HG03280 (cell line): ENCODE measurements around the gene ATP6V0A1.
"Not testable (repeated sequence)": the region's sequence is repeated elsewhere in the genome, so short reads cannot be mapped to it uniquely, and the experiment has no call there.

ENCODE experiments used
- ATAC-seq: cut with Tn5 transposase; IDR thresholded peaks from one replicate; pipeline ENCODE4 v1.9.1; 2021; ENCODE audit warnings: mild to moderate bottlenecking, moderate library complexity; ENCODE audit not compliant: unreplicated experiment

Gene ATP6V0A1

DNA sequence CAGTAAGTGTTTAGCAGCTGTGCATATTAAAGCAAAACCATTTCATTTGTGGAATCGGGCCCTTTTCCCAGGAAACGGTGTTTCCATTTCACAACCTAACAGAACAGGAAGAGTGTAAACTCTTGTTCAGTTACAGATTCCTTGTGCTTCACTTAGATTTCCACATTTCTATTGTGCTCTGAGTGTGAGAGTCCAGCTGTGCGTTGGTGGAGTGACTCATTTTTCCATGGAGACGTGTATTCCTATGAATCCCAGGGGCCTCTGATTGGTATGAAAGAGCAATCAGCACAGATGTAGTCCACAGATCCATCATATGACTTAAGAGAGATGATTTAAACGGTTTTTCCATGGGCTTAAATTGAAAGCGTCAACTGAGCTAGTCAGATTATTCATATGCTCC lies 22.3 kb upstream of the ATP6V0A1 start:
- ATAC-seq: no peak

DNA sequence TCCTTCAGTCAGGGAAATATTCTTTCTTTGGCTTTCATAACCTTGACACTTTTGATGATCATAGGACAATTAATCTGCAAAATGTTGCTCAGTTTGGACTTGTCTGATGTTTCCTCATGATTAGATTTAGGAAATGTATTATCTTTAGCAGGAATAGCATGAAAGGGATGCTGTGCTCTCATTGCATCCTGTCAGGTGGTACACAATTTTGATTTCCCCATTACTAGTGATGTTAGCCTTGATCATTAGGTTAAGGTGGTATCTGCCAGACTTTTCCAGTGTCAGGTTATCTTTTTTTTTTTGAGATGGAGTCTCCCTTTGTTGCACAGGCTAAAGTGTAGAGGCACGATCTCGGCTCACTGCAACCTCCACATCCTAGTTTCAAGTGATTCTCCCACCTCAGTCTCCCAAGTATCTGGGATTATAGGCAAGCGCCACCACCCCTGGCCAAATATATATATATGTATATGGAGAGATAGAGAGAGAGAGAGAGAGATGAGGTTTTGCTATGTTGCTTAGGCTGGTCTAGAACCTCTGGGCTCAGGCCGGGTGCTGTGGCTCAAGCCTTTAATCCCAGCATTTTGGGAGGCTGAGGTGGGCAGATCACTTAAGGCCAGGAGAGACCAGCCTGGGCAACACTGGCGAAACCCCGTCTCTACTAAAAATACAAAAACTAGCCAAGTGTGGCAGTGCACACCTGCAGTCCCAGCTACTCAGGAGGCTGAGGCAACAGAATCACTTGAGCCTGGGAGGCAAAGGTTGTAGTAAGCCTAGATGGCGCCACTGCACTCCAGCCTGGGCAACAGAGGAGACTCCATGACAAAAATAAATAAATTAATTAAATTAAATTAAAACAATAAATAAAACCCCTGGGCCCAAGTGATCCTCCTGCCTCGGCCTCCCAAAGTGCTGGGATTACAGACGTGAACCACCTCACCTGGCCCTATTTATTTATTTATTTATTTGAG lies 19.8 kb upstream of the ATP6V0A1 start:
- no peak for ATAC-seq

DNA sequence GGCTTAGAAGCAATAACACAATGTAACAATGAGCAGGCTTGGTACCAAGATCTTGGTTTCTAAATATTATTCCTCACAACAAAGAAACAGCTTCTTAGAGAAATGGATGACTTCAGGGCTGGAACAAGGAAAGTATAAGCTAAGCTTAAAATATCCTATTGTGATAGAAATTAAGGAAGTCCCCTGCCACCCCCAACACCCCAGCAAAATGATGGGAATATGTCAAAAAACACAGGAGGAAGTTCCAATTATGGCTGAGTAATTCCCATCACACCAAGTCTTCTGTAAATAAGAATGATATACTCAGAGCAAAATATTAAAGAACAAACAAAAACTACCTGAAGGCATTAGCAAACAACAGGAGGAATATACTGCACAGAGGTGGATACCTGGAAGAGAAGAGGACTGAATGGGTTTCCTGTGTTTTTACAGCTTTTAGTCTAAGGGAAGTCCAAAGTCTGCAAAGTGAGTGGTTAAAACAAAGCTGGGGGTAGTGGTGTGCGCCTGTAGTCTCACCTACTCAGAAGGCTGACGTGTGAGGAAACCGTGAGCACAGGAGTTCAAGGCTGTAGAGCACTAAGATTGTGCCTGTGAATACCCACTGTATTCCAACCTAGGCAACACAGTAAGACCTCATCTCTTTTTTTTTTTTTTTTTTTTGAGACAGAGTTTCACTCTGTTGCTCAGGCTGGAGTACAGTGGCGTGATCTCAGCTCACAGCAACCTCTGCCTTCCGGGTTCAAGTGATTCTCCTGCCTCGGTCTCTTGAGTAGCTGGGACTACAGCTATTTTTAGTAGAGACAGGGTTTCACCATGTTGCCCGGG lies 17.1 kb upstream of the ATP6V0A1 start:
- no peak for ATAC-seq

DNA sequence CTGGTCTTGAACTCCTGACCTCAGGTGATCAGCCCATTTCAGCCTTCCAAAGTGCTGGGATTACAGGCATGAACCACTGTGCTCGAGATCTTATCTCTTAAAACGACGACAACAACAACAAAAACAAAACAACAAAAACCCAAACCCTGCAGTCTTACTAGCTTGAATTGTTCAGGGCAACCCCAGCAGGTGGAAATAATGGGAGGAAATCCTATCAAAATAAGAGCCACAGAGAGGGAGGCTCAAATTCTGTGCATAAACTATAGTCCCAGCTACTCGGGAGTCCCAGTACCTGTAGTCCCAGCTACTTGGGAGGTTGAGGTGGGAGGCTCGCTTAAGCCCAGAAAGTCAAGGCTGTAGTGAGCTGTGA lies 16.5 kb upstream of the ATP6V0A1 start:
- ATAC-seq: no peak

DNA sequence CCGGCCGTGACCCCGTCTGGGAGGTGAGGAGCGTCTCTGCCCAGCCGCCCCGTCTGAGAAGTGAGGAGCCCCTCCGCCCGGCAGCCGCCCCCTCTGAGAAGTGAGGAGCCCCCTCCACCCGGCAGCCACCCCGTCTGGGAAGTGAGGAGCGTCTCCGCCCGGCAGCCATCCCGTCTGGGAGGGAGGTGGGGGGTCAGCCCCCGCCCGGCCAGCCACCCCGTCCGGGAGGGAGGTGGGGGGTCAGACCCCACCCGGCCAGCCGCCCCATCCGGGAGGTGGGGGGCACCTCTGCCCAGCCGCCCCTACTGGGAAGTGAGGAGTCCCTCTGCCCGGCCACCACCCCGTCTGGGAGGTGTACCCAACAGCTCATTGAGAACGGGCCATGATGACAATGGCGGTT lies 9.5 kb upstream of the ATP6V0A1 start:
- not testable (repeated sequence) for ATAC-seq

DNA sequence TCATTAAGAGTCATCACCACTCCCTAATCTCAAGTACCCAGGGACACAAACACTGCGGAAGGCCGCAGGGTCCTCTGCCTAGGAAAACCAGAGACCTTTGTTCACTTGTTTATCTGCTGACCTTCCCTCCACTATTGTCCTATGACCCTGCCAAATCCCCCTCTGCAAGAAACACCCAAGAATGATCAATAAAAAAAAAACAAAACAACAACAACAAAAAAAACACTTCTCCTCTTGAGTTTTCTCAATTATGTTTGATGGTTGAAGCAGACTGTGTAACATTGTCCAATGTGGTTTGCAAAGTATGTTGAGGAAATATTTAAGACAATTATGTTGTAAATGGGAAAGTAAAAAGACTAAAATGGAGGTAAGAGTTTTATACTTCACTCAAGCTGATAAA lies 8.8 kb upstream of the ATP6V0A1 start:
- not testable (repeated sequence) for ATAC-seq

DNA sequence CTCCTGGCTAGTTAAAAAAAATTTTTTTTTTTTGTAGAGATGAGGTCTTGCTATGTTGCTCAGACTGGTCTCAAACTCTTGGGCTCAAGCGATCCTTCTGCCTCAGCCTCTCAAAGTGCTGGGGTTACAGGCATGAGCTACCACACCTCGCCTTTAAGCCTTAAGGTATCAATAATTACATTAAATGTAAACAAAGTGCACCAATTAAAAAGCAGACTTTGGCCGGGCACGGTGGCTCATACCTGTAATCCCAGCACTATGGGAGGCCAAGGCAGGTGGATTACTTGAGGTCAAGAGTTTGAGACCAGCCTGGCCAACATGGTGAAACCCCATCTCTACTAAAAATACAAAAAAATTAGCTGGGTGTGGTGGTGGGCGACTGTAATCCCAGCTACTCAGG lies 7.4 kb upstream of the ATP6V0A1 start:
- ATAC-seq: not testable (repeated sequence)

DNA sequence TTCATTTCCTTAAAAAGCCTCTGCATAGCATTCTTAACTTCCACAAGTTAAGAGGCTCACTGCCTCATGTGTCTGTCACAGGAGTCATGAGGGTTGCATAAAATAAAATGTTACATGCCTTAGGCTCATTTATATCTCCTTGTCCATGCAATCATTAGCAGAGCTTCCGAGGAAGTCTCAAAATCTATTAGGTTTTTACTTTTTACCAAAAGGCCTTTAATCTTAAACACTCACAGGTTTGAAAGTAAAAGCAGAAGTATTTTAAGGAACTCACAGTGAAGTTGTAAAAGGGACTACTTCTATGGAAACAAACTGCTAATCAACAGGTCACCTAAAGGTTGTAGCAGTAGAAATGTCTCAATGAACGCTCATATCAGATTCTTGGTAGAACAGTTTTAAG lies 5.2 kb upstream of the ATP6V0A1 start:
- ATAC-seq: no peak

DNA sequence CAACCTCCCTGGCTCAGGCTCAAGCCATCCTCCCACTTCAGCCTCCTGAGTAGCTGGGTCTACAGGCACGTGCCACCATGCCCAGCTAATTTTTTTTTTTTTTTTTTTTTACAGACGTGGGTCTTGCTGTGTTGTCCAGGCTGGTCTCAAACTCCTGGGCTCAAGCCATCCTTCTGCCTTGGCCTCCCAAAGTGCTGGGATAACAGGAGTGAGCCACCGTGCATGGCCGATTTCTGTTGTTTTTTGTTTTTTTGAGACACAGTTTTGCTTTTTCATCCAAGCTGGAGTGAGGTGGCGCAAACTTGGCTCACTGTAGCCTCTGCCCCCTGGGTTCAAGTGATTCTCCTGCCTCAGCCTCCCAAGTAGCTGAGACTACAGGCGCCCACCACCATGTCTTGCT lies 3.7 kb upstream of the ATP6V0A1 start:
- not testable (repeated sequence) for ATAC-seq

DNA sequence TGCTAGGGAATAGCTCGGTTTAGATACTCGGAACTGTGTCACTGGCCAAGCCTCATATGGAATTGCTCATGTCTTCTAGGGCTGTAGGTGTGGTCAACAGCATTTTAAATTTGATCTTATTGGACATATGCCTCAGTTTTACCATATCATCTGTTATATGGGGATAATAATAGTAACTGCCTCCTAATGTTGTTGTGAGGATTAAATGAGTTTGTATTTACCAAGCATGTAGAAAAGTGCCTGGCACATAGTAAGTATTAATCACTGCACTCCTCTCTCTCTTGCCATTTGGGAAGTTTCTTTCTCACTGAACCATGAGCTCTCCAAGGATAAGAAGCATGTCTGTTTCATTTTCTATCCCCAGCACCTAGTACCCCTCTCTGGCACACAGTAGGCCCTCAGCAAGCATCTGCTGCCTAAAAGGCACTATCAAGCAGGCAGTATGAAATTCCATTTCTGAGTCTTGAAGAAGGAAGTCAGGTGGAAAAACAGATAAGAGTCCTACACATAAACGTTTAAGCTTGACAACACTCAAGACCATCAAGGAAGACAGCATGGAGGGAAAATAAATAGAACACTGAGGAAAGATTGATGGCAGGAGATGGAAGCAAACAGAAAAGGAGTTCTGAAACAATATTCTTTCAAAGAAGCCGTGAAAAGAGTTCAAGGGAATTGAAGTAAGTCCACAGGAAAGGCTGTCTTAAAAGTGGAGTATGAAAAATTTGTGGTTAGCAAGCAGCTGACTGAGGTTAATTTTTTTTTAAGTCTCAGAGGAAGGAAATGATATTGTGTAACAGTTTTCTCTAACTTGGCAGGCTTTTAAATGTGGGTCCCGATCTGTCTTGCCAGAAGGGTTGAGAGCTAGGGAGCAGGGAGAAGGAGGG lies 2.2 kb upstream of the ATP6V0A1 start:
- ATAC-seq: no peak

DNA sequence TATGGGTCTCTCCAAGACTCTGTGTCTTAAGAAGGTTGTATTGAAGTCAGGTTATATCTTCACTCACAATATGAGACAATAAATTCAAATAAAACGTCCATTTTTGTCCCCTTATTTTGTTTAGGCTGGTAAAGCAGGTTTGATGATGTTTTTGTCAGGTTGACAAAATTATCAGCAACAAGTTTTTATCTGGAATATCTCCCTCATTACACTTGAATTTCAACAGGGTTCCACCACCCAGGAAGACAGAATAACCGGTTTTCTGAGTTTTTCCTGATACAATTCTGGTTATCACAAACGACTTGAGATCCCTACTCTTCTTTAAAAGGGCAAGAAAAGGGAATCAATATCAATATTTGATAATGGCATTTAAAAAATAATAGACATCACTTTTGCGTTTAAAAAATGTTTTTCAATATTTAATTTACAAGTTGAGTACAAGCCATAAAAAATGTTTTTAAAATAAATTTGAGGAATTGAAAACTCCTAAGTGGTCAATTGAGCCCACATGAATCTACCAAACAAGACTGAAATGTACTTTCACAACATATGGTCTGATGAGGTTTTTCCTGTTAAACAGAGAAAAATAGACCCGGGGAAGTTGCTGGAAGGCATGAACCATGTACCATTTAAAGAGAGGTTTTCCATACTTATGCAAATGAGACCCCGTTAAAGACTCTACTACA lies 1.4 kb upstream of the ATP6V0A1 start:
- no peak for ATAC-seq

DNA sequence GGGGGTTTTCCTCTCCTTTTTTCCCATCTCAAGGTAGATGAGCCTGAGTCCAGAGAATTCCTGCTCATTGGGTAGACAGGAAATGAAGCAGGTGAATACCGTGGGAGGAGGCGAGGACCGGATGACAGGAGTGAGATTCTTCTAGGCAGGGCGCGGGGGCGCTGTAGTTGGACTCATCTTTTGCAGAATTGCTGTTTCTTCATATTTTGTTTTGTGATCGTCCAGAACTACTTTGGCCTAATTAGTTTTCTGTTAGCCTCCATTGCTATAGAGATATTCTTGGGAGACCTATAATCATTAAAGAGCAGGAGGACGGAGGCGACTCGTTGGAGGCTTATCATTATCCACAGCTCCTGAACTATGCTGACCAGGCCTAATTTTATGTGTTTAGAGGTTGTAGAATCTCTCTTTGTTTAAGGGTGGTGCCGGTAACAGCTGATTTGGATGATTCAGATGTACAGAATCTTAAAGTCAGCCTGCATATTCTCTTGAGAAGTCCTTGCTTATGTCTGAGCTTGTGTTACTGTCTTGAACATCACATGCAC lies 650 bp downstream of the ATP6V0A1 start:
- ATAC-seq: no peak

DNA sequence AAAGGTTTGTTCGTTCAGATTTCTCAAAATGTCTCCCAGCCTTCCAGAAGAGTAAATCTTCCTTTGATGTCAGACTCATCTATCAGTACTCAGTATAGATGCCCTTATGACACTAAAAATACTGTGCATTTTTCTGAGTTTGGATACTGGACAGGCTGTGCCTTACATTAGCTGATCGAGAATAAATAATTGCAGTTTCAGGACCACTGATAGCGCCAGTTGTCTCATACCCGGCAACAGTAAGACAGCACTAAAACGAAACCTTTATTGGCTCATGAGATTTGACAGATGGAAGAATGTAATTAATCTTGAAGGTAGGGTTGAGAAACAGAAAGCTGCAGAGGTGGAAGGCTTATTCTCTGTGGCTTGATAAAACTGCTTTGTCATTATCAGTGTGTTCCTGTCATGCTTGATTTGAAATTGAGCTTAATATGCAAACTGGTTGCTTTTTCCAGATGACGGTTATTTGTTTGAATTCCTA lies 1.2 kb downstream of the ATP6V0A1 start:
- no peak for ATAC-seq

DNA sequence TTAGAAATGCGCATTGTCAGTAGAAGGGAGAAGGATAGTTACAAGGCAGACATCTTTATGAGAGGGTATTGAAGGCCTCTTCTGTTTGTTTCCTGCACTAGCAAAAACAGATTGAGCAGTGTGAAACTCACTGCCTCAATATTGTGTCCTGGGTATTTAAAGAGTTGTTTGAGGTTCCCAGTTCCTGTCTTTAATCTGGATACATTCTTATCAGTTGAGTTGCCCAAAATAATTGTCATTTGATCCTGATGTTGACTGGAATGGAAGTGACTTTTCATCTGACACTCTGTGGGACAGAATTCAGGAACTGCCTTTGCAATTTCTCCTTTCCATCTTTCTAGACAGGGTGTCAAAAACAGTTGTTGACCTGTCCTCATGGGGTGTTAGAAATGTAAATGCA lies 1.7 kb downstream of the ATP6V0A1 start:
- no peak for ATAC-seq

DNA sequence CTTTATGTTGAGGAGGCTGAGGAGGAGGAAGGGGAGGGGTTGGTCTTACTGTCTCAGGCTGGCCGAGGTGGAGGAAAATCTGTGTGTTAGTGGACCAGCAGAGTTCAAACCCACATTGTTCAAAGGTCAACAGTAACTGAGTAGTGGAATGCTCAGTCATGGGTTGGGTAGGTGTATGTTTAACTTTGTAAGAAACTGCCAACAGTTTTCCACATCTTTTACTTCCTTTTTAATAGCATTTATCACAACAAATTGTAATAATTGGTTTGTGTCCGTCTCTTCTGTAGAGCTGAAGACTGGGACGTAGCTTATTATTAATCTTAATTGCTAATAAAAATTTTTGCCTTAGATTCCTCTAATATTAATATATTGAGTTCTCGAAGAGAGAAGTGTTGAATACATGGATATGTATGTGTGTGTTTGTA lies 5.3 kb downstream of the ATP6V0A1 start:
- ATAC-seq: no peak

DNA sequence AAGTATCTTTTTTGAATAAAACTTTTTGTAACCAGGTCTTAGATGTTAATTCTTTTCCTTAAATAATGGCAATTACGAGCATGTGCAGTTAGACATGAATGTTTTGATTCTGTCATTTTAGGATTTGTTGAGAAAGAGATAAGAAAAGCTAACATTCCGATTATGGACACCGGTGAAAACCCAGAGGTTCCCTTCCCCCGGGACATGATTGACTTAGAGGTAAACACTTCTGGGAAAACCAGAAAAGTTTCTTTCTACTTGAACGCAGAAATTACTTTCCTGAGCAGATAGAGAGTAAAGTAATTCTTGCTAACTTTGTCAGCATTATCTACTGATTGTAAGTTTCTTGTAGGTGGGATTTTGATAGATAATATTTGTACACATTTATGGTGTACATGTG lies 9.2 kb downstream of the ATP6V0A1 start:
- no peak for ATAC-seq

DNA sequence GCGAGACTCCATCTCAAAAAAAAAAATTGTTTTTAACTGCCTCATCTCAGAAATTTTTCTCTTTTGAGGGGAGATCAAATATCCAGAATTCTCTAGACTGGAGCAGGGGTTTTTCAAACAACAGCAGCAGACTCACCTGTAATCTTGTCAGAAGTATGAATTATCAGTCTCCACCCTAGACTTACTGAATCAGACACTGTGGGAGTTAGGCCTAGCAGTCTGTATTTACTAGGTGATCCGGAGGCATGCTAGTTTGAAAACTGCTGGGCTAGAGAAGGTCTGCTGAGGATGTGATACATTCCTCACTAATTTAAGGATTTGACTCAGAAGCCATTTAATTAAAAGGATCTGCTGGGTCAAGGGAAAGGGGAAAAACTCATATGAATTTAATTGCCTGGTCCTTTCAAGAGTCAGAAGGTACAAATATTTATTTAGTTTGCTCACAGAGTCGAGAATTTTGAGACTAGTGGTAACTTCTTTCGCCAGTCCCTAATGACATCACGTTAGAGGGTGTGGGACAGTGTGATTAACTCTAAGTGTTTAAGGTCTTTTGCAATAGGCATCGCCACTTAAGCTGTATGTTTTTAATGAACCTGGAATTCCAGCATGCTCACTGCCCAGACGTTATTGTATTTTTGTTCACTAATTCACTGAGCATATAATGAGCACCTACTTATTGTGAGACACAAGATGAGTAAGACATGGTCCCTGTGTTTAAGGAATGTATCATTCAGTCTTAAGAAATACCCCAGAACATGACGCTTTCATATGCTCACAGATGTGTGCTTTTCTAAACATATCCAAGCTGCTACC lies 14.2 kb downstream of the ATP6V0A1 start:
- ATAC-seq: no peak

DNA sequence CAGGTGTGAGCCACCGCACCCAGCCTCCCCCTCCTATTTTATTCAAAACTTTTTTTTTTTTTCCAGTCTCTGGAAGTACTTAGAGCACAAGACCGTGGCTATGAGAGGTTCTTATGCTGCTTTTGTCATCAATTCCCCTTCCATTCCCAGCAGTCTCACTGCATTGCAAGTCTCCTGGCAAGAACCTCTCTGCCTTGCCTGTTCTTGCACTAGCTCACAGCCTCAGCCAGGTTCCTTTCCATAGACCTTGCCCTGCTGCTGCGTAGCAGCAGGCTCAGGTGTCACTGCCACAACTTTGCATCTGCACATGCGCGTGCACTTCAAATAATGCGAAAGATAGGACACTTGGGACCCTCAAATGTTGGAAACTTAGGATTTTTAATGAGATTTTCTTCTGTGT lies 15.6 kb downstream of the ATP6V0A1 start:
- ATAC-seq: no peak

DNA sequence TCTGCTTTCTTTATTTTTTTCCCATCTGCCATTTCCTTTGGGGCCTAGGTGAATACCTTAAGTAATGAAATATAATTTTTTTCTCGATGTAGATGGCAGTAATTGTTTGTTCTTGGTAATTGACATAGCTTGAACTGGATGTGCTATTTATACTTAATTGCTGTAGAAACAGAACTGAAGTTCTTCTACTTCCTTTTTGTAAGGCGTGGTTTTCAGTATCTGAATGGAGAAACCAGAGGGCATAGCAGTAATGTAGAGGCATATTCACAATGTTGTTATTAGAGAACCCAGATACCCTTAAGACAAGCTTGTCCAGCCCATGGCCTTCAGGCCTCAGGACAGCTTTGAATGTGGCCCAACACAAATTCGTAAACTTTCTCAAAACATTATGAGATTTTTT lies 16.4 kb downstream of the ATP6V0A1 start:
- ATAC-seq: no peak
